ENCODE measurements around the gene SLC9A8. TPM values are rescaled to one million over a fixed set of nuclear protein-coding genes. Genes with fewer than 3 reads are reported as not detected.

SLC9A8 gene
- total and polyA plus RNA-seq, 9 of the 15 experiments (the other 6 are each of a cell fraction or from before 2014, with no cell fraction given) = 0.56 to 9.7 (median 5.0) TPM

DNA sequence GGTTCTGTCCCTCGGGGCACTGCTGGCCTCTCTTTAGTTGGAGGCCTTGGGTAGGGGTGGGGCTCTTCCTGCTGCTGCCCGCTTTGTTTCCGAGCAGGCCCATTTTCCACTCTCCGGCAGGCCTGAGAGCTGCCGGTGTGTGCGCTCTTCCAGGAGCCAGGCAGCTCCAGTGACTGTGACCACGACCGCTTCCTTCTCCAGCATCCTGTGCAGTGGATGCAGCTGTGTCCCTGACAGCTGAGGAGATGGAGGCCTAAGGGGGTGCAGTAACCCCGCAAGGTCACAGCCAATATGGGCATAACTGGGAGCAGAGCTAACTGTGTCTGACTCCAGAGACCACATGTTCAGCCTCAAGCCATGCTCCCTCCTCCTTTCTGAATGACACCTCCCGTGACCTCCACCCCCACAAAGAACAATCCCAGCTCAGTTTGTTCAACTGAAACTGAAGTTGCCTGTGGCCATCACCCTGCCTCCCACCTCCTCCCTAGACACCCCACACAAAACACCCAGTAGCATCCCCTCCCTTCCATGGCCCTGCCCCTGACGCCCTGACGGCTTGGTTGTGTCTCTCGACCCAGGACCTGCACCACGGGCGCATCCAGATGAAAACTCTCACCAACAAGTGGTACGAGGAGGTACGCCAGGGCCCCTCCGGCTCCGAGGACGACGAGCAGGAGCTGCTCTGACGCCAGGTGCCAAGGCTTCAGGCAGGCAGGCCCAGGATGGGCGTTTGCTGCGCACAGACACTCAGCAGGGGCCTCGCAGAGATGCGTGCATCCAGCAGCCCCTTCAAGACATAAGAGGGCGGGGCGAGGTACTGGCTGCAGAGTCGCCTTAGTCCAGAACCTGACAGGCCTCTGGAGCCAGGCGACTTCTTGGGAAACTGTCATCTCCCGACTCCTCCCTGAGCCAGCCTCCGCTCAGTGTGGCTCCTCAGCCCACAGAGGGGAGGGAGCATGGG lies 74.9 kb downstream of the SLC9A8 start:
- H3K79me2 ChIP-seq (ENCODE audit: control insufficient read depth, insufficient read depth, low read length) = no peaks in the 10 kb centered on the region
- H3K9me3 ChIP-seq (replicated peaks; ENCODE audit: control insufficient read depth, insufficient read depth, low read depth, low read length) = no peaks in the 10 kb centered on the region
- peaks cover 53% of the 10 kb centered on the region; the same call in 2 of the 3 replicates for H3K36me3 ChIP-seq (ENCODE audit: control insufficient read depth, insufficient read depth, low read length)
- CTCF ChIA-PET (ENCODE audit: low intra/inter-chr PET ratio) = interaction anchor here (2.8 to 3.0 kb wide), 2 partner anchors 277 to 554 kb away, joined by 18 to 22 read pairs; no protein-coding TSS in a partner anchor
- WGBS (ENCODE audit: insufficient coverage, low coverage, missing lambda C conversion rate) = 82% methylated on average over 26 of the region's 32 CpGs
- no peak overlapping the region for H2AFZ ChIP-seq (ENCODE audit: low read depth, low read length)
- ATAC-seq = no peak
- no peak for DNase-seq (ENCODE audit: extremely low read depth in 1 of 4, low spot score in 3 of 4)
- H3K9me1 ChIP-seq (ENCODE audit: control insufficient read depth, insufficient read depth, low read length) = peaks cover 4% of the 10 kb centered on the region
- H4K20me1 ChIP-seq (replicated peaks; ENCODE audit: control insufficient read depth, insufficient read depth, low read length) = peaks cover 12% of the 10 kb centered on the region; the same call in 1 of the 2 replicates
- no peak overlapping the region for H3K9ac ChIP-seq (ENCODE audit: insufficient read depth in 1 of 2, low read depth in 2 of 2, low read length in 2 of 2)
- POLR2A ChIA-PET = interaction anchor here (0.6 to 2.4 kb wide), 6 partner anchors 10 to 296 kb away, joined by 3 to 8 read pairs (median 3); no protein-coding TSS in a partner anchor
- H3K4me2 ChIP-seq (ENCODE audit: insufficient read depth, low read length) = no peak overlapping the region
- BruUV-seq (replicated peaks) = no TSS peak
- peak; percentile 47; the same call in 1 of the 2 replicates for TF ChIP-seq EGR1 (conservative IDR thresholded peaks at IDR 0.05)
- no peak for TF ChIP-seq ZNF830 (CRISPR knock-in tag; IDR thresholded peaks at IDR 0.05)
- TF ChIP-seq, protein P1, sequence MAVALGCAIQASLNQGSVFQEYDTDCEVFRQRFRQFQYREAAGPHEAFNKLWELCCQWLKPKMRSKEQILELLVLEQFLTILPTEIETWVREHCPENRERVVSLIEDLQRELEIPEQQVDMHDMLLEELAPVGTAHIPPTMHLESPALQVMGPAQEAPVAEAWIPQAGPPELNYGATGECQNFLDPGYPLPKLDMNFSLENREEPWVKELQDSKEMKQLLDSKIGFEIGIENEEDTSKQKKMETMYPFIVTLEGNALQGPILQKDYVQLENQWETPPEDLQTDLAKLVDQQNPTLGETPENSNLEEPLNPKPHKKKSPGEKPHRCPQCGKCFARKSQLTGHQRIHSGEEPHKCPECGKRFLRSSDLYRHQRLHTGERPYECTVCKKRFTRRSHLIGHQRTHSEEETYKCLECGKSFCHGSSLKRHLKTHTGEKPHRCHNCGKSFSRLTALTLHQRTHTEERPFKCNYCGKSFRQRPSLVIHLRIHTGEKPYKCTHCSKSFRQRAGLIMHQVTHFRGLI (CRISPR knock-in tag; IDR thresholded peaks at IDR 0.05) = no peak
- TF ChIP-seq, protein P2, sequence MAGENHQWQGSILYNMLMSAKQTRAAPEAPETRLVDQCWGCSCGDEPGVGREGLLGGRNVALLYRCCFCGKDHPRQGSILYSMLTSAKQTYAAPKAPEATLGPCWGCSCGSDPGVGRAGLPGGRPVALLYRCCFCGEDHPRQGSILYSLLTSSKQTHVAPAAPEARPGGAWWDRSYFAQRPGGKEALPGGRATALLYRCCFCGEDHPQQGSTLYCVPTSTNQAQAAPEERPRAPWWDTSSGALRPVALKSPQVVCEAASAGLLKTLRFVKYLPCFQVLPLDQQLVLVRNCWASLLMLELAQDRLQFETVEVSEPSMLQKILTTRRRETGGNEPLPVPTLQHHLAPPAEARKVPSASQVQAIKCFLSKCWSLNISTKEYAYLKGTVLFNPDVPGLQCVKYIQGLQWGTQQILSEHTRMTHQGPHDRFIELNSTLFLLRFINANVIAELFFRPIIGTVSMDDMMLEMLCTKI (IDR thresholded peaks at IDR 0.05; ENCODE audit: partially characterized antibody) = no peak
- no peak for TF ChIP-seq TBL1XR1 (IDR thresholded peaks at IDR 0.05; ENCODE audit: low read length in 2 of 2)
- TF ChIP-seq, protein P3, sequence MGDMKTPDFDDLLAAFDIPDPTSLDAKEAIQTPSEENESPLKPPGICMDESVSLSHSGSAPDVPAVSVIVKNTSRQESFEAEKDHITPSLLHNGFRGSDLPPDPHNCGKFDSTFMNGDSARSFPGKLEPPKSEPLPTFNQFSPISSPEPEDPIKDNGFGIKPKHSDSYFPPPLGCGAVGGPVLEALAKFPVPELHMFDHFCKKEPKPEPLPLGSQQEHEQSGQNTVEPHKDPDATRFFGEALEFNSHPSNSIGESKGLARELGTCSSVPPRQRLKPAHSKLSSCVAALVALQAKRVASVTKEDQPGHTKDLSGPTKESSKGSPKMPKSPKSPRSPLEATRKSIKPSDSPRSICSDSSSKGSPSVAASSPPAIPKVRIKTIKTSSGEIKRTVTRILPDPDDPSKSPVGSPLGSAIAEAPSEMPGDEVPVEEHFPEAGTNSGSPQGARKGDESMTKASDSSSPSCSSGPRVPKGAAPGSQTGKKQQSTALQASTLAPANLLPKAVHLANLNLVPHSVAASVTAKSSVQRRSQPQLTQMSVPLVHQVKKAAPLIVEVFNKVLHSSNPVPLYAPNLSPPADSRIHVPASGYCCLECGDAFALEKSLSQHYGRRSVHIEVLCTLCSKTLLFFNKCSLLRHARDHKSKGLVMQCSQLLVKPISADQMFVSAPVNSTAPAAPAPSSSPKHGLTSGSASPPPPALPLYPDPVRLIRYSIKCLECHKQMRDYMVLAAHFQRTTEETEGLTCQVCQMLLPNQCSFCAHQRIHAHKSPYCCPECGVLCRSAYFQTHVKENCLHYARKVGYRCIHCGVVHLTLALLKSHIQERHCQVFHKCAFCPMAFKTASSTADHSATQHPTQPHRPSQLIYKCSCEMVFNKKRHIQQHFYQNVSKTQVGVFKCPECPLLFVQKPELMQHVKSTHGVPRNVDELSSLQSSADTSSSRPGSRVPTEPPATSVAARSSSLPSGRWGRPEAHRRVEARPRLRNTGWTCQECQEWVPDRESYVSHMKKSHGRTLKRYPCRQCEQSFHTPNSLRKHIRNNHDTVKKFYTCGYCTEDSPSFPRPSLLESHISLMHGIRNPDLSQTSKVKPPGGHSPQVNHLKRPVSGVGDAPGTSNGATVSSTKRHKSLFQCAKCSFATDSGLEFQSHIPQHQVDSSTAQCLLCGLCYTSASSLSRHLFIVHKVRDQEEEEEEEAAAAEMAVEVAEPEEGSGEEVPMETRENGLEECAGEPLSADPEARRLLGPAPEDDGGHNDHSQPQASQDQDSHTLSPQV (IDR thresholded peaks at IDR 0.05) = no peak
- no peak overlapping the region for H3K4me3 ChIP-seq
- peaks cover 3 to 35% of the 10 kb centered on the region in 2 experiments; a peak in 4 of 5 replicates for H3K4me1 ChIP-seq (replicated peaks in 1 of 2; ENCODE audit: control insufficient read depth in 2 of 2, insufficient read depth in 2 of 2, low read length in 2 of 2)
- in situ Hi-C loops (cut with MboI) = loop anchor here (25.0 kb wide), 1 partner anchor 550 kb away; no protein-coding TSS in a partner anchor
- intact Hi-C loops (cut with micrococcal nuclease) = loop anchor here (1.0 to 2.0 kb wide), 2 partner anchors 41 to 278 kb away; no protein-coding TSS in a partner anchor
- no peak for FAIRE-seq
- H3K27me3 ChIP-seq (ENCODE audit: control insufficient read depth in 2 of 2, insufficient read depth in 2 of 2, low read length in 2 of 2) = no peaks in the 10 kb centered on the region
- no peak overlapping the region for H3K27ac ChIP-seq (ENCODE audit: extremely low read depth, low read depth, low read length)

All from K562 (cell line).